Keratinocyte (primary cell): ENCODE measurements around the gene LDB1.

Experiments used
- EZH2 ChIP-seq: IDR thresholded peaks from one replicate; pipeline ENCODE4 v1.6.1; 2012; ENCODE audit warnings: inconsistent platforms, mild to moderate bottlenecking, low read length, moderate library complexity
- TF ChIP-seq, protein P1 (sequence below), 3 experiments: IDR thresholded peaks in 1 of 3; conservative IDR thresholded peaks in 1 of 3; optimal IDR thresholded peaks in 1 of 3; 2 replicates in 2 of 3; 3 replicates in 1 of 3; pipeline versions ENCODE3 to v1.5.1; 2011; ENCODE audit warnings: low read length in 3 of 3, mild to moderate bottlenecking in 3 of 3, moderate library complexity in 2 of 3, control low read depth in 1 of 3, inconsistent platforms in 1 of 3; ENCODE audit not compliant: insufficient read depth in 2 of 3; ENCODE audit errors: extremely low read depth in 1 of 3

DNA sequence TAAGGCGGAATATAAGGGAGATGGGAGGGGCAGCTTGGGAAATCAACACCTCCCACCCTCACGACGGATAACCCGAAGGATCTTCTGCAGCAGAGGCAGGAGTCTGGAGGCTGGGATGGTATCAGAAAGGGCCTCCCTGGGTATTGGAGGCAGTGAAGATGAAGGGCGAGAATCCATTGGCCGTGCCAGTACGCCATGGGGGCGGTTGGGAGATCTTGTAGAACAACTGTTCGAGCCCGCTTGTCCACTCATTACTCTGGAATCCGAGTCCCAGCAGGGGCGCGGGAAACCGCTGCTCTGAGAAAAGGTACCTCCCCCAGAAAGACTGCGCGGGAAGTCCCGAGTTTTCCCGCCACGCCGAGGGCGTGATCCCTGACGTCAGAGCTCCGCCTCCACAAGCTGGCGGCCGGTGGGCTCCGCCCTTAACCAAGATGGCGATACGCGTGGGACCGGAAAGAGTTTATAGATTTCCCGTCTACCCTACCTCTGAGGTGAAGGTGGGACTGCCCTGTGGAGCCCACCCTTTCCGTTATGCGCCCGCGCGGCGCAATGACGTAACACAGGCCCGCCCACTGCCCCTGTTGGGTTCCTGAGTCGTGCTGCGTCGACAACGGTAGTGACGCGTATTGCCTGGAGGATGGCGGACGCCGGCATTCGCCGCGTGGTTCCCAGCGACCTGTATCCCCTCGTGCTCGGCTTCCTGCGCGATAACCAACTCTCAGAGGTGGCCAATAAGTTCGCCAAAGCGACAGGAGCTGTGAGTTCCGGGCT lies 31.8 kb upstream of the LDB1 start, which contains the start of gene NOLC1:
- TF ChIP-seq, protein P1, sequence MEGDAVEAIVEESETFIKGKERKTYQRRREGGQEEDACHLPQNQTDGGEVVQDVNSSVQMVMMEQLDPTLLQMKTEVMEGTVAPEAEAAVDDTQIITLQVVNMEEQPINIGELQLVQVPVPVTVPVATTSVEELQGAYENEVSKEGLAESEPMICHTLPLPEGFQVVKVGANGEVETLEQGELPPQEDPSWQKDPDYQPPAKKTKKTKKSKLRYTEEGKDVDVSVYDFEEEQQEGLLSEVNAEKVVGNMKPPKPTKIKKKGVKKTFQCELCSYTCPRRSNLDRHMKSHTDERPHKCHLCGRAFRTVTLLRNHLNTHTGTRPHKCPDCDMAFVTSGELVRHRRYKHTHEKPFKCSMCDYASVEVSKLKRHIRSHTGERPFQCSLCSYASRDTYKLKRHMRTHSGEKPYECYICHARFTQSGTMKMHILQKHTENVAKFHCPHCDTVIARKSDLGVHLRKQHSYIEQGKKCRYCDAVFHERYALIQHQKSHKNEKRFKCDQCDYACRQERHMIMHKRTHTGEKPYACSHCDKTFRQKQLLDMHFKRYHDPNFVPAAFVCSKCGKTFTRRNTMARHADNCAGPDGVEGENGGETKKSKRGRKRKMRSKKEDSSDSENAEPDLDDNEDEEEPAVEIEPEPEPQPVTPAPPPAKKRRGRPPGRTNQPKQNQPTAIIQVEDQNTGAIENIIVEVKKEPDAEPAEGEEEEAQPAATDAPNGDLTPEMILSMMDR (optimal IDR thresholded peaks at IDR 0.05 in 1 of 3, IDR thresholded peaks at IDR 0.05 in 1 of 3, conservative IDR thresholded peaks at IDR 0.05 in 1 of 3; ENCODE audit: extremely low read depth in 1 of 3, insufficient read depth in 2 of 3, low read length in 3 of 3): no peak
- TF ChIP-seq EZH2: no peak
